Measurements from ENCODE around the gene JAZF1.

JAZF1 gene

GRCh38 chr7:28044825-28045224, 135.8 kb downstream of the JAZF1 start:
- no peak for TF ChIP-seq CTCF (IDR thresholded peaks at IDR 0.05)
- Histone ChIP-seq H3K79me2 (no peaks in the 10 kb centered on the region), H3K36me3 (ENCODE audit: control insufficient read depth, insufficient read depth, low read length) (no peaks in the 10 kb centered on the region), H3K9ac (no peak overlapping the region), H3K4me1 (no peaks in the 10 kb centered on the region), H3K27me3 (ENCODE audit: control insufficient read depth, insufficient read depth, low read length) (no peaks in the 10 kb centered on the region), H3K9me3 (ENCODE audit: control insufficient read depth, low read length) (no peaks in the 10 kb centered on the region), H2AFZ (no peak overlapping the region), H3K4me2 (ENCODE audit: low read length) (no peak overlapping the region), H3K4me3 (ENCODE audit: low read depth, low read length) (no peak overlapping the region), H3K27ac (no peak overlapping the region)

DNA sequence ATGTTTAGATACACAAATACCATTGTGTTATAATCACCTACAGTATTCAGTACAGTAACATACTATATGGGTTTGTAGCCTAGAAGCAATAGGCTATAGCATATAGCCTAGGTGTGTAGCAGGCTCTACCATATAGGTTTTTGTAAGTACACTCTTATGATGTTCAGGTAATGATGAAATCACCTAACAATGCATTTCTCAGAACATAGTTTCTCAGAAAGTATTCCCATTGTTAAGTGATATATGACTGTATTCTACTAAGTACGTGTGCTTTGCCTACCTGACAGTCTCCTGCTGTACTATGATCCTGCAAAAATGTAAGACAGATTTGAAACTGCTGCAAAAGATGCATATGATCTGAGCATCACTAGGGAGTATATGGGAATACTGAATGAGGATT, 137.9 kb downstream of the JAZF1 start:
- Histone ChIP-seq H3K4me1 (no peaks in the 10 kb centered on the region), H3K4me2 (ENCODE audit: low read length) (no peak overlapping the region), H3K4me3 (ENCODE audit: low read depth, low read length) (no peak overlapping the region), H3K27me3 (ENCODE audit: control insufficient read depth, insufficient read depth, low read length) (no peaks in the 10 kb centered on the region), H3K79me2 (no peaks in the 10 kb centered on the region), H2AFZ (no peak overlapping the region), H3K36me3 (ENCODE audit: control insufficient read depth, insufficient read depth, low read length) (no peaks in the 10 kb centered on the region), H3K9ac (no peak overlapping the region), H3K9me3 (ENCODE audit: control insufficient read depth, low read length) (no peaks in the 10 kb centered on the region), H3K27ac (no peak overlapping the region)
- TF ChIP-seq CTCF (IDR thresholded peaks at IDR 0.05): no peak

DNA sequence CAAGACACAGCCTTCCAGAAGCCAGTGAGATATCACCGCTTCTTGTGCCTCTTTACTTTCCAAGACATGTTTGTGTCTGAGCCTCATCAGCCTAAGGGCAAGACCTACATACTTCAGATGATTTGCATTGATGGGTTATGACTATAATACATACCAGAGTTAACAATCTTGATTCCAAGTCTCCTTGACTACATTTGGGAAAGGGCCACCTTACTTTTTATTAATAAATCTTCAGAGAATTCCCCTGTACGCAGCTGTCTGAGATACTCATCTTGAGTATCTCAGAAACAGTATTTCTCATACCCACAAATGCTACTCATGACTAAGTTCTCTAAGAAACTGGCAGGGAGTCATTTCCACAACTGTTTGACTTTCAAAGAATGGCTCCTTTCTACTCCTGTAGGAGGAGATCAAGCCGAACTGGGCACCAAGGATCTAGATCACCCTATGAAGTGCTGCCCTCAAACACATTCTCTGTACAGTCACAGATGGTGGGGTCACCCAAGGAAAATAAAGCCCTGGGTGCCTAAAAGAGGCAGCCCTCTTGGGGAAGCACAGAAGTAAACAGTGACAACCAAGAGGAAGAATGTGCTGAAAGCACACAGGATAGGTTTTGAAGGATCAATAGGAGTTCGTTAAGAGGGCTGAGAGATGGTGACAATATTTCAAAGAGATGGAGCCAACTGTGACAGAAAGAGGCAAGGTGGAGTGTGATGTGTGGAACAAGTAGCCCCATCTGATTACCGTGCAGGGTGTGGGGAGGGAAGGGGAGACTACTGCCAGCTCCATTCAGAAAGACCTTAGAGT, 138.9 kb downstream of the JAZF1 start:
- Histone ChIP-seq H2AFZ (no peak overlapping the region), H3K36me3 (ENCODE audit: control insufficient read depth, insufficient read depth, low read length) (no peaks in the 10 kb centered on the region), H3K4me3 (ENCODE audit: low read depth, low read length) (no peak overlapping the region), H3K4me1 (no peaks in the 10 kb centered on the region), H3K9ac (no peak overlapping the region), H3K4me2 (ENCODE audit: low read length) (no peak overlapping the region), H3K27me3 (ENCODE audit: control insufficient read depth, insufficient read depth, low read length) (no peaks in the 10 kb centered on the region), H3K27ac (no peak overlapping the region), H3K9me3 (ENCODE audit: control insufficient read depth, low read length) (no peaks in the 10 kb centered on the region), H3K79me2 (no peaks in the 10 kb centered on the region)
- no peak for TF ChIP-seq CTCF (IDR thresholded peaks at IDR 0.05)

- H3K4me3 ChIP-seq (ENCODE audit: low read depth, low read length): no peak overlapping the region
- H3K4me2 ChIP-seq (ENCODE audit: low read length): no peak overlapping the region
- no peaks in the 10 kb centered on the region for H3K27me3 ChIP-seq (ENCODE audit: control insufficient read depth, insufficient read depth, low read length)
- no peak overlapping the region for H3K9ac ChIP-seq
- TF ChIP-seq CTCF (IDR thresholded peaks at IDR 0.05): no peak
- H3K36me3 ChIP-seq (ENCODE audit: control insufficient read depth, insufficient read depth, low read length): no peaks in the 10 kb centered on the region
- H3K4me1 ChIP-seq: no peaks in the 10 kb centered on the region
- H3K9me3 ChIP-seq (ENCODE audit: control insufficient read depth, low read length): no peaks in the 10 kb centered on the region
- no peak overlapping the region for H3K27ac ChIP-seq
- no peak overlapping the region for H2AFZ ChIP-seq
- H3K79me2 ChIP-seq: no peaks in the 10 kb centered on the region
Measured at GRCh38 chr7:28038175-28038797, 142.3 kb downstream of the JAZF1 start.

Data from parathyroid adenoma (tissue), 2 donors.